Measurements from ENCODE around the gene ZNF35.
"Not testable (repeated sequence)": the region's sequence is repeated elsewhere in the genome, so short reads cannot be mapped to it uniquely, and the experiment has no call there.

ZNF35 gene

DNA sequence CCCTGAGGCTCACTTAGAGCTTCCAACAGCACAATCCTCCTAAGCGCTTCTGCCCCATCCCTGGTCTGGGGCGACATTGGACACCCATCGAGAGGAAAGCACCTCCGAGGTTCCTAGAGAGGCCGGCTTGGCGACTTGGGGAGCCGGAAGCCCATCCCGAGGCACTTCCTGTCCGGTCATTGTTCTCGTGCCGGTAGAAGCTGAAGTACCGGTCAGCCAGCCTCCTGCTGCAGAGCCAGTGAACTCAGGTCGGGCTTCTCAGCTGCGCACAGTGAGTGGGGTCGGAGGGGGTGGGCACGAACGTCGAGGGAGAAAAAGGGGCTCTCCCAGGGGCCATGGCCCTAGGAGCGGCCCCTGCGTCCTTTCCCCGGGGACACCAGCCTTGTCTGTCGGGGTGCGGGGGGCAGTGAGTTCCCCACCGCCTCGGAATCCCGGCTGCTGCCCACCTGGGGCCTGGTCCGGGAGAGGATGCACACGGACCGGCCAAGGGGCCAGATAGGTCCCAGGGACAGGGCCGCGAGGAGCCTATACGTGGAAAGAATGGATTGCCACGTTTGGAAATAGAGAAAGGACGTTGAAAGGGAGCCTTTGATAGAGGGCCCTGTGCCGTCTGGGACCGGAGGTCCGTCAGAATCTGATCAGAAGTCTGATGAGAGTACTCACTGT is at the start of gene ZNF35:
TSS of gene ZNF35 (plus strand) at position 169 of the 666 bp plus-strand sequence. CDS start 2,336 bp downstream, outside the sequence.
- DNase-seq, result peak; percentile 75 to 78

DNA sequence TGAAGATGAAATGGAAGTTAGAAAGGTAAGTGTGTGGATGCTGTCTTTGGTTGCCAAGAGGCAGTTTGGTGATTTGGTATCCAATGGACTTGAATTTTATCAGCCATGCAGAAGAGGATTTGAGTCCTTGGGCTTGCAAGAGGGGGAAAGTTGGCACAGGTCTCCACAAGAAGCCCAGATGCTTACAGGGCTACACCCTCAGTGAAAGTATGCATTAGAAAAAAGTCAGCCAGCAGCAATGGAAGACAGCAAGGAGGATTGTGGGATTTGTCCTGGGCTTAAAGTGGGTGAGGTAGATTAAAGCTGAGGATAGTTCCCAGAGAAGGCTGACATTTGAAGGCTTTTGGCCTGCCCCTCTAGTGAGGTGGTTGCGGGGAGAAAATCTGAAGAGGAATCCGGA is 46.8 kb upstream of the ZNF35 start:
- no peak for DNase-seq

DNA sequence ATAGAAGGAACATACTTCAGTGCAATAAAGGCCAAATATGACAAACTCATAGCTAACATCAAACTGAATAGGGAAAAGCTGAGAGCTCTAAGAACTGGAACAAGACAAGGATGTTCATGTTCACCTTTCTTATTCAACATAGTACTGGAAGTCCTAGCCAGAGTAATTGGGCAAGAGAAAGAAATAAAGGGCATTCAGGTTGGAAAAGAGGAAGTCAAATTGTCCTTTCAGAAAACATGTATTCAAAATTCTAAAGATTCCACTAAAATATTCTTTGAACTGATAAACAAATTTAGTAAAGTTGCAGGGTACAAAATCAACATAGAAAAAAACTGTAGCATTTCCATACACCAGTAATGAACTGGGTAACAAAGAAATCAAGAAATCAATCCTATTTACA is 35.9 kb upstream of the ZNF35 start:
- no peak for DNase-seq

DNA sequence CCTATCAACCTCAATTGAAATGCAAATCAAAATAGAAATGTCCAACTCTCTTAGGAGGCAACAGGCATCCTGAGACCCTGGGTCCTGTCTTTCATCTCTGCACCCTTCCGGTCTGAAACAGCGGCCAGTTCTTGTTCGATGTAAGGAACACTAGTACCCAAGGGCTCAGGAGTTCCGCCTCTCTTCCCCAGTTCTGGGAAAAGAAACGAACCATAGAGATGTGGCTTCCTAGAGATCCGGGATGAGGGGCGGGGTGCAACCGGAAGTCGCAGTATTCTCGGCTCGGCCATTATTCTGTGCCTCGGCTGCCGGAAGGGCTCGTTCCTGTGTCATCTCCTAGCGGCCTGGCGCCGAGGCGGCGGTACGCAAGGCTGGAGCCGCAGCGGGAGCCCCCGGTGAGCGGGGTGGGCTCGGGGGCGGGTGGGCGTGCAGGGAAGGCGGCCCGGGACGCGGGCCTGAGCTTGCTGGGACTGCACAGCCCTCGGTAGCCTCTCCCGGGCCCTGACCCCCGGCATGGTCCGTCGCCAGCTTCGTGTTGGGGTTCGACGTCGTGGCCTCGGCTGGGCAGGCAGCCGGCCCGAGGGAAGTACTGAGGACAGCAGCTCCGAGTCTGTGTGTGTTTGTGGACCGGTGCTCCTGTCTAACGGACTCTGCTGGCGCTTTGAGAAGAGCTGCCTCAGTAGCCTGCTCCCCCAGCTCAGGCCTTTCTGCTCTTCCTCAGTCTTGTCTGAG is 23.6 kb upstream of the ZNF35 start, which contains the start of gene ZNF197:
TSS of gene ZNF197 (plus strand) at position 288 of the 732 bp plus-strand sequence. CDS start 4,119 bp downstream, outside the sequence.
- peak; percentile 84 to 92 for DNase-seq

DNA sequence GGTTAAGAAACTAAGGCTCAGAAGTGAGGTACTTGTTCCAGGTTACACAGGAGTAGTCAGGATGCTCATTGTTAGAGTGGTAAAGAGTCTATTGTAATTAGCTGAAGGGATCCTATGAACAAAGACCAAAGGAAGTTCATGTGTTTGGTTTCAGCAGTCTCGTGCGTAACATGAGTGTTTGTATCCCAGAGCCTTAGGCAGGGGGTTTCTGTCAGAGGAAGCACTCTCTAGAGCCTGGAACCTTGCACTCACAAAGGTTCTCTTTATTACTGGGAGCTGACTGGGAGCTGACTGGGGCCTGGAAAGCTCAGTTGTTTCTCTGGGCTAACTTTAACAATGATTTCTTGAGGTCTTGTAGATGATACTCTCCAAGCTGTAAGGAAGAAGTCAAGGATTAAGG is 19.8 kb upstream of the ZNF35 start:
- DNase-seq, result no peak

DNA sequence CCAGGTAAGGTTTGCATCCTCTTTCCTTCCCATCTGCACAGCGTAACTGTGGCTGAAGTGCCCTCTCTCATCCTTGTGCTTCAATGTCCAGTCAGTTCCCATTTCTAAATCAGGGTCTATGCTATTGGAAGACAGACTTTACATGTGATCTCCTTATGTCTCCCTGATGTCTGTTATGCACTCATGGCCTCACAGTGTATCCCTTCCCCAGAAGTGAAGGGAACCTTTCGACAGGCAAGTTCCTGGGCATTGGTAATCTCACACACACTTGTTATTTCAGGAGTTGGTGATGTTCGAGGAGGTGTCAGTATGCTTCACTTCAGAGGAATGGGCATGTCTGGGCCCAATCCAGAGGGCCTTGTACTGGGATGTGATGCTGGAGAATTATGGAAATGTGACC is 16.3 kb upstream of the ZNF35 start:
- no peak for DNase-seq

DNA sequence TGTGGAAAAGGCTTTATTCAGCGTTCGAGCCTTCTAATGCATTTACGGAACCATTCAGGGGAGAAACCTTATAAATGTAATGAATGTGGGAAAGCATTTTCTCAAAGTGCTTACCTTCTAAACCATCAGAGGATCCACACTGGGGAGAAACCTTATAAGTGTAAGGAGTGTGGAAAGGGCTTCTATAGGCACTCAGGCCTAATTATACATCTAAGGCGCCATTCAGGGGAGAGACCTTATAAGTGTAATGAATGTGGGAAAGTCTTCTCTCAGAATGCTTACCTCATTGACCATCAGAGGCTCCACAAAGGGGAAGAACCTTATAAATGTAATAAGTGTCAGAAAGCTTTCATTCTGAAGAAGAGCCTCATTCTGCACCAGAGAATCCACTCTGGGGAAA is 6.2 kb upstream of the ZNF35 start:
- no peak for DNase-seq

DNA sequence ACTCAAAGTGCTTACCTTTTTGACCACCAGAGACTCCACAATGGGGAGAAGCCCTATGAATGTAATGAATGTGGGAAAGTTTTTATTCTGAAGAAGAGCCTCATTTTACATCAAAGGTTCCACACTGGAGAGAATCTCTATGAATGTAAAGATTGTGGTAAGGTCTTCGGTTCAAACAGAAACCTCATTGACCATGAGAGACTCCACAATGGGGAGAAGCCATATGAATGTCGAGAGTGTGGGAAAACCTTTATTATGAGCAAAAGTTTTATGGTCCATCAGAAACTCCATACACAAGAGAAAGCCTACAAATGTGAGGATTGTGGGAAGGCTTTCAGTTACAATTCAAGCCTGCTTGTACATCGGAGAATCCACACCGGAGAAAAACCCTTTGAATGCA is 5.5 kb upstream of the ZNF35 start:
- DNase-seq, result no peak

DNA sequence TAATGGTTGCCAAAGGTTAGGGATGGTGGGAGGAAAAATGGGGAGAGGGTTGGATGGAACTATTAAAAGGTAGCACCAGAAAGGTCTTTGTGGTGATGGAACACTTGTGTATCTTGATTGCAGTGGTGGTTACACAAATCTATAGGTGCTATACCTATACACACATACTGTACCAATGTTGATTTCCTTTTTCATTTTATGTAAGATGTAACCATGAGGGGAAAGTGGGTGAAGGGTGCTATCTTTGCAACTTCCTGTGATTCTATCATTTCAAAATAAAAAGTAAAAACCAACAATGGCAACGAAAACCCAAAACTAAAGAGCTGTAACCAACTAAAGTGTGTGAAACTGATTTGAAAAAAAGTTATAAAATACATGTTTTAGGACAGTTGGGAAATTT is 761 bp upstream of the ZNF35 start:
- DNase-seq, result no peak

DNA sequence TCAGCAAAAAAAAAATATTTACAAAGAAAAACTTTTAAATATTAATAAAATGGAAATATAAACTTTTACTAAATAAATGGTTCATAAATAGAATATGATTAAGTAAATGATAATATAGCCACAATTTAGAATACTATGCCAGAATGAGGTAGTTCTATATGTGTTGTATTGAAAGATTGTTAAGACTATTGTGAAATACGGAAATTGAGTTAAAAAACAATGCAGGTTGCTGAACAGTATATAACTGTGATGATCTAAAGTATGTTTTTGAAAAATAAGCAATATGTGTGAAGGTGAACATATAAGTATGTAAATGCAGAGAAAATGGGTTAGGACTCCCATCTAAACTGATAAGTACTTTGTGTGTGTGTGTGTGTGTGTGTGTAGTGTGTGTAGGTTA is 1.2 kb downstream of the ZNF35 start:
- DNase-seq, result no peak

DNA sequence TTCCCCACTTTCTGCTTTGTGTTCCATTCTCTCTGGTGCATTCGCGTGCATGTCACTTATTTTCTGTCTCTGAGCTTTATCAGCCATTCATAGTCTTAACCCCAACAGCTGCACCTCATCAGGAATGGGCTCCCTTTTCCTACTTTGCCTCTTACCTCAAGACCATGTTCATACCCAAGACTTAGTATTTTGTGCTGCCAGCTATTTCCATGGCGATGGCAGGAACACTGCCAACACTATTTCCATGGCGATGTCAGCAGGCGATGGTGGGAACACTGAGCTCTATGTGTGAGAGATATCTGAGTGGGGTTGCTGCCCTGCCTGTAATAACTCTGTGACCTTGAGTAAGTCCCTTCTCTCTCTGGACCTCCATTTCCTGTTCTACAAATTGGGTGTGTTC is 5.5 kb downstream of the ZNF35 start:
- no peak for DNase-seq

DNA sequence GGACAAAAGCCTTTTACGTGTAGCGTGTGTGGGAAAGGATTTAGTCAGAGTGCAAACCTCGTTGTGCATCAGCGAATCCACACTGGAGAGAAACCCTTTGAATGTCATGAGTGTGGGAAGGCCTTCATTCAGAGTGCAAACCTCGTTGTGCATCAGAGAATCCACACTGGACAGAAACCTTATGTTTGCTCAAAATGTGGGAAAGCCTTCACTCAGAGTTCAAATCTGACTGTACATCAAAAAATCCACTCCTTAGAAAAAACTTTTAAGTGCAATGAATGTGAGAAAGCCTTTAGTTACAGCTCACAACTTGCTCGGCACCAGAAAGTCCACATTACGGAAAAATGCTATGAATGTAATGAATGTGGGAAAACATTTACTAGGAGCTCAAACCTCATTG is 10.5 kb downstream of the ZNF35 start:
- no peak for DNase-seq

DNA sequence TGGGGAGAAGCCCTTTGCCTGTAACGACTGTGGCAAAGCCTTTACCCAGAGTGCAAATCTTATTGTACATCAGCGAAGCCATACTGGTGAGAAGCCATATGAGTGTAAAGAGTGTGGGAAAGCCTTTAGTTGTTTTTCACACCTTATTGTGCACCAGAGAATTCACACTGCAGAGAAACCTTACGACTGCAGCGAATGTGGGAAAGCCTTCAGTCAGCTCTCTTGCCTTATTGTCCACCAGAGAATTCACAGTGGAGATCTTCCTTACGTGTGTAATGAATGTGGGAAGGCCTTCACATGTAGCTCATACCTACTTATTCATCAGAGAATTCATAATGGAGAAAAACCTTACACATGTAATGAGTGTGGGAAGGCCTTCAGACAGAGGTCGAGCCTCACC is 10.9 kb downstream of the ZNF35 start:
- DNase-seq, result no peak

DNA sequence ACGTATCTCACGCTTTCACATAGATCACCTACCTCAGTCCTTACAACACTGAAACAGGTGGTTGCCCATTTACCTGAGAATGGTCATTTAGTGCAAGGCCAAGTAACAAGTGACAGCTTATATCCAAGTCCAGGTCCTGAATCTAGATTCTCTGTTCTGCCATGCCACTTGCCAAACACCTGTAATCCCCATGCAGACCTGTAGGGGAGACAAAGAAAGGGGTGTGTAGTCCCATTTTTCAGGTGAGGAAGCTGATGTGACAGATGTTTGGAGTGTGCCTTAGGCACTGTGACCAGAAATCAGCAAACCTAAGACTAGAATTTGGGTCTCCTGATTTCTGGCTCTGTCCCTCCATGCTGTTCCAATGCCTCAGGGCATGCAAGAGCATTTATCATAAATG is 12.7 kb downstream of the ZNF35 start:
- DNase-seq, result no peak

DNA sequence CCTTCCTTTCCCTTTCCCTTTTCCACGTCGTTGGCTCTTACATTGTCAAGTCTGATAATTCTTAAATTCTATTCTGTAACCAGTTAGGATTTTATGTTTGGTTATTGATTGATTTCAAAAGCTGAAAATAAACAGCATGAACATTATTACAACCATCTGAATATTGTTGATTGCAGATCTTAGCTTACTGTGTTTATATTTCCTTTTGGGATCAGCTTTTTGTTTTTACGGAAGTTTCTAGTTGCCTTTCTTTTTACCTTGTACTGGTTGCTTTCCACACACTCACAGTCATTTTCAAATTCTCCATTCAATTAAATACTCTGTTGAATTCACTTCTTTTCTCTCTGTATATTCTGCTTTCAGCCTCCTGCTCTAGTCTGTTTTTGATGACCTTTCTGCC is 16.6 kb downstream of the ZNF35 start:
- no peak for DNase-seq

DNA sequence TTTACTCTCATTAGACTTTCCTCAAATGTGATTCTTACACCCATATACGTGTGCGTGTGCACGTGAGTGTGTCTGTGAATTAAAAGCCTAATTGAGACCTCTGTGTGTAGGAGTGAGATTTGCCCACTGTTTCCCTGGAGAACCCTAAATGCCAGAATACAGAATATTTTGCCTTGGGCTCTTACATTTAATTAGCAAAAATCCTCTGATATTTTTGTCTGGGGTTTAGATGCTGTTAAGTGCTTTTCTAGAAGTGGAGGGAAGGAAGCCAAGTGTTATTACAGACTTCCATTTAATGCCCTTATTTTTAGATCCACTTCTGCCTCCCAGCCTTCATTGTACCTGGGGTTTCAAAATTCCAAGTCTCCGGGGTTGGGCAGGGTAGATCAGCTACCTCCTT is 17.8 kb downstream of the ZNF35 start:
- DNase-seq, result no peak

DNA sequence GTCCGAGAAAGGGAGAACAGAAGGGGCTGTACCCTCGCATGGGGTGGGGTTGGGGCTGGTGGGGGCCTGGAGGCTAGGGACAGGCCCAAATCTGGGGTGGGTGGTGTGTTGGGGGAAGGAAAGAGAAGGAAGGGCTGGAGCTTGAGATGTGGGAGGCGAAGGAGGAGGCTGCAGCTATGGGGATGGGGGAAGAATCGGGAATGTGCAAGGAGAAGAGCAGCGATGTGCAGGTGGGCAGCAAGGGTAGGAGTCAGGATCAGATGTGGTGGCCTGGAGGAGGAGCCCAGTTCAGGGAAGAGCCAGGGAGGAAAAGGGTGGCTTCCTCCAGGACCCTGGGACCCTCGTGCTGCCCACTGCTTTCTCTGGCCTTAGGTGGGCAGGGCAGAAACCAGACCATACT is 21.2 kb downstream of the ZNF35 start:
- DNase-seq, result no peak

DNA sequence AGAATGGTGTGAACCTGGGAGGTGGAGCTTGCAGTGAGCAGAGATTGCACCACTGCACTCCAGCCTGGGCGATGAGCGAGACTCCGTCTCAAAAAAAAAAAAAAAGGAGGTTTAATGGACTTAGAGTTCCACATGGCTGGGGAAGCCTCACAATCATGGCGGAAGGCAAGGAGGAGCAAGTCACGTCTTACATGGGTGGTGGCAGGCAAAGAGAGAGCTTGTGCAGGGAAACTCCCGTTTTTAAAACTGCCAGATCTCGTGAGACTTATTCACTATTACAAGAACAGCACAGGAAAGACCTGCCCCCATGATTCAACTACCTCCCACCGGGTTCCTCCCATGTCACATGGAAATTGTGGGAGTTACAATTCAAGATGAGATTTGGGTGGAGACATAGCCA is 24.9 kb downstream of the ZNF35 start:
- not testable (repeated sequence) for DNase-seq

DNA sequence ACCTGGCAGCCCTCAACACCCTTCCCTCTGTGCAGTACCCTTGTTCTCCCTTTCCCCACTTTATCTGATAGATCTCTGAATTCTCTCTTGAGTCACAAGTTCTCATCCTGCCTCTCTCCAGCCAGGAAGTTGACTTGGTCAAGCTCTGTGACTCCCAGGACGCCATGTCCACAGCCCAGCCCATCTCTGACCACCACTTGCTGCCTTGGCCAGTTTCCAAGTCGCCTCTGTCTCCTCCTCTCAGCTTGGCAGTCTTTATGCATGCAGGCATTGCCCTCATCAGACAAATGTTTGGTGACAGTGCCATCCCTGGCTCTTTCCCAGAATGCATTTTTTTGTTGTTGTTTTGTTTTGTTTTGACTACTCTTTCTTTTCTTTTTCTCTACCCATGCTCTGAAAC is 25.7 kb downstream of the ZNF35 start:
- DNase-seq, result no peak

DNA sequence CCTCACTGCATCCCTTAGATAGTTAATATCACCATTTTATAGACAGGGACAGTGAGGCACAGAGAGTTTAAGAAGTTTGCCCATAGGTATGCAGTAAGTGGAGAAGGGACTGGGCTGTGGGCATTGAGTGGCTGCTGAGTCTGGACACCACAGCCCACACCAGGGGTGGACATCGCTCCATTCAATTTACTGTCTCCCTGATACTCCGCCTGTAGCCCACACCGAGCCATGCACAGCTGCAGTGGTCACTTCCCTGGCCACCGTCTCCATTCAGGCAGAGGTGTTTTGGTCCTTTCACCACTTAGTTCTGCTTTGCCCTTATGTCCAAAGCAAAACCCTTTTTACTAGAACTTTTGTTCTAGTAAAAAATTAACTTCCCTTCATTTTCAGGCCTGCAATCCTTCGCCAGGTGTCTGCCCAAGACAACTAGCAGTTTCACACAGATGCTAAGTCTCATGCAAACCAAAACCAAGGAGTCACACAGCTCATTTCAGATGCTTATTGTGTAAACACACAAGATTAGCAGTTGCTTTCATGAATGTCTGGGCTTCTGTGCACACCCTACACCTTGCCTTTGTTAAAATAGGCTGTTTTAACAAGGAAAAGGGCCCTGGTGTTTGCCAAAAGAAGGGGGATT is 30.1 kb downstream of the ZNF35 start:
- DNase-seq, result no peak

DNA sequence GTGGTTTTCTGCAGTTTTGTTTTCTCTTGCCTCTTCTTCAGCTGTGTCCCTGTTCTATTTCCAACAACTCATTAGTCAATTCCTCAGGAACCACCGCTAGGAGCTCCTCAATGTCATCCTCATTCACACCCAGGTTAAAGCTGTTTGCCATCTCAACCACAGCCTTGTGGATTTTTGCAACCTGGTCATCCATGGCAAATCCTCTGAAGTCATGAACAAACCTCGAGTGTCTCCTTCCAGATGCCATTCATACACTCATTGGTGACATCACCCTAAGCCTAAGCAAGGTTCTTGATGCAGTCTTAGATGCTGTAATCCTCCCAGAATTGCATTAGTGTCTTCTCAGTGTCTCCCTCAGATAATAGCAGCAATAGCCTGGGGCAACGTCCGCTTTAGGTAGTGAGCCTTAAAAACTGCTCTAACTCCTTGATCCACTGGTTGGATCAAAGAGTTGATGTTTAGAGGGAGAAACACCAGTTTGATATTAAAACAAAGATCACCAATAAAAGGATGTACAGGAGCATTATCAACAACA is 32.5 kb downstream of the ZNF35 start:
- no peak for DNase-seq

DNA sequence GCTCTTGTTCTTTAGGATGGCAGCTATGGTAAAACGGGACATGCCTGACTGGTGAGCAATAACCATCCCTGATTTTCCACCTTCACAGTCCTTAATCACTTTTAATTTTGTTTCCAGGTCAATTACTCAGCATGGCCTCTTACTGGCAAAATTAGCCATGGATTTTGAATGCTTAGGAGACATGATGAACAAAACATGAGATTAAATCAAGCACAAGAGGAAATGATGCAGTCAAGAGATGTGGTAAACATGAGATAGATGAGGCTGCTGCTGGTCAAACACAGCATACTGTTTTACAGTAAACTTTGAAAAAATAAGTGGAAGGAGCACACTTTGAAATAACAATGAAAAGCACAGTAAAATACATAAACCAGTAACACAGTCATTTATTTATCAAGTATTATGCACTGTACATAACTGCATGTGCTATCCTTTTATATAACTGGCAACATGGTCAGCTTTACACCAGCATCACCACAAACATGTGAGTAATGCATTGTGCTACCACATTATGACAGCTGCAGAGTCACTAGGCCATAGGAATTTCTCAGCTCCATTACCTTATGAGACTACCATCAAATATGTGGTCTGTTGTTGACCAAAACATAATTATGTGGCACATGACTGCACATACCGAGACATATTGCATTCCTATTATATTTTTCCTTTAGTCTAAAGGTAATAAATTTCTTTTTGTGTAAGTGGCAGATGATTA is 33.8 kb downstream of the ZNF35 start:
- no peak for DNase-seq

DNA sequence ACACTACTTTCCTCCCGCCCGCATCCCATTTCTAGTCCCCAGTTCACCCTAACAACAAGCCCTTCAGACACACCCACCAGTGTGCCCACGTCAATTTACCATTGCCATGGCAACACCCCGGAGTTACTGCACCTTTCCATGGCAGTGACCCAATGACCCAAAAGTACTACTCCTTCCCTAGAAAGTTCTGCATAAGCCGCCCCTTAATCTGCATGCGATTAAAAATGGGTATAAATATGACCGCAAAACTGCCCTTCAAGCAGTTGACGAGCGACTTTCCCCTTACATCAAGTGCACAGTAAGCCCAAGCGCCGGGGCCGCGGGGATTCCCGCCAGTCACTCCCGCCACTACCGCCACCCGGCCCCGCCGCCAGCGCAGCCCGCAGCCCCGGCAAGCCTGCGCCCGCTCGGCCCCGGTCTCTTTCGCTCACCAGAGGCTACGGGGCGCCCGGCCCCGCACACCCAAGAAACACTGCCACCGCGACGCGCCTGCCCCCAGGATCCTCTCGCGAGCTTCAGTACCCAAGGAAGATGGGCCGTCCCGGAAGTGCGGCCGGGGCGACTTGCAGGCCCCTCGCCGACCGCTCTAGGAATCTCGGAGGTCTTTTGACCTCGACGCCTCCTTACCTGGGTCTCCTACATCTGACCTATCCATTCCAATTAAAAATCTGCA is 36.7 kb downstream of the ZNF35 start:
- peak; percentile 45 to 57 for DNase-seq
